Measurements from ENCODE around the gene ADCY5.
"Not testable (repeated sequence)": the region's sequence is repeated elsewhere in the genome, so short reads cannot be mapped to it uniquely, and the experiment has no call there.

The ADCY5 gene

GRCh38 chr3:123282461-123282860 lies 166.4 kb downstream of the ADCY5 start:
- DNase-seq = no peak

- no peak for DNase-seq
These were observed 167.0 kb downstream of the ADCY5 start for GRCh38 chr3:123281929-123282328.

- DNase-seq = no peak
These were observed 167.5 kb downstream of the ADCY5 start for GRCh38 chr3:123281406-123281805.

- DNase-seq = no peak
These were observed 169.8 kb downstream of the ADCY5 start for GRCh38 chr3:123279121-123279520.

GRCh38 chr3:123278446-123278845 lies 170.4 kb downstream of the ADCY5 start:
- no peak for DNase-seq

- no peak for DNase-seq
These were observed 171.8 kb downstream of the ADCY5 start for GRCh38 chr3:123277106-123277505.

- no peak for DNase-seq
These were observed 172.4 kb downstream of the ADCY5 start for GRCh38 chr3:123276346-123277006.

GRCh38 chr3:123275691-123276090 lies 173.2 kb downstream of the ADCY5 start:
- no peak for DNase-seq

- DNase-seq = no peak
These were observed 176.3 kb downstream of the ADCY5 start for GRCh38 chr3:123272547-123272946.

GRCh38 chr3:123271466-123272159 lies 177.3 kb downstream of the ADCY5 start:
- DNase-seq = no peak

- no peak for DNase-seq
These were observed 178.1 kb downstream of the ADCY5 start for GRCh38 chr3:123270818-123271217.

- no peak for DNase-seq
These were observed 181.1 kb downstream of the ADCY5 start for GRCh38 chr3:123267821-123268220.

- DNase-seq = no peak
These were observed 184.9 kb downstream of the ADCY5 start for GRCh38 chr3:123263941-123264340.

- no peak for DNase-seq
These were observed 186.0 kb downstream of the ADCY5 start for GRCh38 chr3:123262868-123263267.

GRCh38 chr3:123262226-123262625 lies 186.7 kb downstream of the ADCY5 start:
- no peak for DNase-seq

- no peak for DNase-seq
These were observed 187.2 kb downstream of the ADCY5 start for GRCh38 chr3:123261666-123262065.

GRCh38 chr3:123258811-123259420 lies 190.0 kb downstream of the ADCY5 start:
- DNase-seq = no peak

GRCh38 chr3:123258359-123258758 lies 190.5 kb downstream of the ADCY5 start:
- DNase-seq = no peak

- no peak for DNase-seq
These were observed 192.6 kb downstream of the ADCY5 start for GRCh38 chr3:123256256-123256655.

GRCh38 chr3:123246866-123247265 lies 202.0 kb downstream of the ADCY5 start:
- DNase-seq = no peak

- no peak for DNase-seq
These were observed 204.8 kb downstream of the ADCY5 start for GRCh38 chr3:123244128-123244527.

- DNase-seq = no peak
These were observed 209.1 kb downstream of the ADCY5 start for GRCh38 chr3:123239756-123240155.

- not testable (repeated sequence) for DNase-seq
These were observed 209.7 kb downstream of the ADCY5 start for GRCh38 chr3:123239186-123239585.

- DNase-seq = no peak
These were observed 212.0 kb downstream of the ADCY5 start for GRCh38 chr3:123236902-123237301.

Data from NK-92 treated with Interleukin-12 subunit alpha and Interleukin-12 subunit beta, amount 100 ng/mL, for 24 hours (cell line).